HEK293 (cell line): Measurements from ENCODE around the gene FRMD6.

ENCODE experiments used
- CTCF ChIA-PET: fragments of 350-600 bp; formaldehyde crosslinking; extraction: SDS; loops from one replicate; lab custom pipeline; 2021; ENCODE audit warnings: antibody characterized with exemption; lab: Yijun Ruan, JAX
- POLR2A ChIA-PET: fragments of 300-600 bp; formaldehyde crosslinking; extraction: SDS; loops from one replicate; lab custom pipeline; 2020; ENCODE audit warnings: antibody characterized with exemption, inconsistent platforms; lab: Yijun Ruan, JAX
- H3K27ac ChIP-seq: fragments of 200-500 bp; sonication (Bioruptor generic); 2 replicates; pipeline ENCODE4 v1.5.1; 2014; ENCODE audit warnings: low read depth, low read length, control low read depth, inconsistent platforms; ENCODE audit errors: extremely low read depth
- H3K36me3 ChIP-seq, 2 experiments: fragments of 200-500 bp in 1 of 2; sonication (Bioruptor generic) in 1 of 2; 1 replicate in 1 of 2; 2 replicates in 1 of 2; pipeline ENCODE4 v1.5.1; 2014 to 2017; ENCODE audit warnings: inconsistent platforms in 2 of 2, low read length in 2 of 2; ENCODE audit not compliant: control insufficient read depth in 2 of 2, insufficient read depth in 1 of 2
- H3K4me1 ChIP-seq: fragments of 200-500 bp; sonication (Bioruptor generic); 2 replicates; pipeline ENCODE4 v1.5.1; 2014; ENCODE audit warnings: mild to moderate bottlenecking, low read length, inconsistent platforms; ENCODE audit not compliant: control insufficient read depth, insufficient read depth
- H3K4me3 ChIP-seq: 2 replicates; pipeline ENCODE4 v1.5.1; 2011; ENCODE audit warnings: low read depth, mild to moderate bottlenecking, control low read depth, low read length, moderate library complexity
- H3K9me3 ChIP-seq: fragments of 200-500 bp; sonication (Bioruptor generic); 2 replicates; pipeline ENCODE4 v1.5.1; 2014; ENCODE audit warnings: low read depth, low read length, inconsistent platforms; ENCODE audit not compliant: control insufficient read depth, insufficient read depth
- BCL11A ChIP-seq: fragments of 450-650 bp; formaldehyde crosslinking; IDR thresholded peaks from 2 replicates; pipeline ENCODE4 v1.5.1; 2016; ENCODE audit warnings: low read depth, missing biosample characterization, missing genetic modification characterization
- KLF16 ChIP-seq: fragments of 450-650 bp; formaldehyde crosslinking; IDR thresholded peaks from 2 replicates; pipeline ENCODE4 v1.5.1; 2017; ENCODE audit warnings: missing biosample characterization, missing genetic modification characterization
- SCRT1 ChIP-seq: fragments of 450-650 bp; formaldehyde crosslinking; IDR thresholded peaks from 2 replicates; pipeline ENCODE4 v1.5.1; 2016; ENCODE audit warnings: missing biosample characterization, missing genetic modification characterization, borderline replicate concordance
- TCF7L2 ChIP-seq: IDR thresholded peaks from 2 replicates; pipeline ENCODE4 v1.6.1; 2011; ENCODE audit warnings: low read depth, mild to moderate bottlenecking, inconsistent platforms, low read length, moderate library complexity, borderline replicate concordance
- ZBTB7A ChIP-seq: fragments of 450-650 bp; formaldehyde crosslinking; IDR thresholded peaks from 2 replicates; pipeline ENCODE4 v1.5.1; 2016; ENCODE audit warnings: low read depth, missing biosample characterization, missing genetic modification characterization
- ZIC2 ChIP-seq: fragments of 450-650 bp; formaldehyde crosslinking; IDR thresholded peaks from 2 replicates; pipeline ENCODE4 v1.5.1; 2016; ENCODE audit warnings: missing biosample characterization, missing genetic modification characterization
- ZNF155 ChIP-seq: fragments of 450-650 bp; formaldehyde crosslinking; IDR thresholded peaks from 2 replicates; pipeline ENCODE4 v1.5.1; 2016; ENCODE audit warnings: missing biosample characterization, missing genetic modification characterization
- ZNF2 ChIP-seq: fragments of 450-650 bp; formaldehyde crosslinking; IDR thresholded peaks from 2 replicates; pipeline ENCODE4 v1.5.1; 2016; ENCODE audit warnings: missing biosample characterization, missing genetic modification characterization
- ZNF416 ChIP-seq: fragments of 450-650 bp; formaldehyde crosslinking; IDR thresholded peaks from 2 replicates; pipeline ENCODE4 v1.5.1; 2016; ENCODE audit warnings: missing biosample characterization, missing genetic modification characterization
- ZNF555 ChIP-seq: fragments of 450-650 bp; formaldehyde crosslinking; conservative IDR thresholded peaks from 2 replicates; pipeline ENCODE4 v1.5.1; 2017; ENCODE audit warnings: missing biosample characterization, mild to moderate bottlenecking, missing genetic modification characterization, inconsistent platforms
- ZNF658 ChIP-seq: fragments of 450-650 bp; formaldehyde crosslinking; IDR thresholded peaks from 2 replicates; pipeline ENCODE4; 2016; ENCODE audit warnings: missing biosample characterization, missing genetic modification characterization
- ZNF677 ChIP-seq: fragments of 450-650 bp; IDR thresholded peaks from 2 replicates; pipeline ENCODE4 v1.5.0; 2018; ENCODE audit warnings: missing biosample characterization, mild to moderate bottlenecking, missing genetic modification characterization, moderate library complexity
- ZNF747 ChIP-seq: fragments of 450-650 bp; formaldehyde crosslinking; IDR thresholded peaks from 2 replicates; pipeline ENCODE4 v1.5.1; 2016; ENCODE audit warnings: missing biosample characterization, missing genetic modification characterization
- ZXDB ChIP-seq: fragments of 450-650 bp; formaldehyde crosslinking; IDR thresholded peaks from 2 replicates; pipeline ENCODE4 v1.5.1; 2016; ENCODE audit warnings: missing biosample characterization, missing genetic modification characterization
- TF ChIP-seq, protein P1 (sequence below): fragments of 450-650 bp; formaldehyde crosslinking; IDR thresholded peaks from 2 replicates; pipeline ENCODE4 v1.5.1; 2016; ENCODE audit warnings: missing biosample characterization, missing genetic modification characterization
- TF ChIP-seq, protein P2 (sequence below): fragments of 450-650 bp; formaldehyde crosslinking; IDR thresholded peaks from 2 replicates; pipeline ENCODE4 v1.5.1; 2017; ENCODE audit warnings: missing biosample characterization, mild to moderate bottlenecking, missing genetic modification characterization, moderate library complexity
- TF ChIP-seq, protein P3 (sequence below): fragments of 450-650 bp; formaldehyde crosslinking; IDR thresholded peaks from 2 replicates; pipeline ENCODE4 v1.5.1; 2016; ENCODE audit warnings: missing biosample characterization, missing genetic modification characterization
- TF ChIP-seq, protein P4 (sequence below): fragments of 450-650 bp; formaldehyde crosslinking; IDR thresholded peaks from 2 replicates; pipeline ENCODE4 v1.5.1; 2016; ENCODE audit warnings: missing biosample characterization, missing genetic modification characterization
- TF ChIP-seq, protein P5 (sequence below): fragments of 450-650 bp; formaldehyde crosslinking; IDR thresholded peaks from 2 replicates; pipeline ENCODE4 v1.5.1; 2016; ENCODE audit warnings: missing biosample characterization, missing genetic modification characterization
- TF ChIP-seq, protein P6 (sequence below): fragments of 450-650 bp; formaldehyde crosslinking; conservative IDR thresholded peaks from 2 replicates; pipeline ENCODE4 v1.5.1; 2016; ENCODE audit warnings: low read depth, missing biosample characterization, missing genetic modification characterization
- TF ChIP-seq, protein P7 (sequence below): fragments of 450-650 bp; formaldehyde crosslinking; IDR thresholded peaks from 2 replicates; pipeline ENCODE4 v1.5.1; 2016; ENCODE audit warnings: missing biosample characterization, missing genetic modification characterization

Gene FRMD6

DNA sequence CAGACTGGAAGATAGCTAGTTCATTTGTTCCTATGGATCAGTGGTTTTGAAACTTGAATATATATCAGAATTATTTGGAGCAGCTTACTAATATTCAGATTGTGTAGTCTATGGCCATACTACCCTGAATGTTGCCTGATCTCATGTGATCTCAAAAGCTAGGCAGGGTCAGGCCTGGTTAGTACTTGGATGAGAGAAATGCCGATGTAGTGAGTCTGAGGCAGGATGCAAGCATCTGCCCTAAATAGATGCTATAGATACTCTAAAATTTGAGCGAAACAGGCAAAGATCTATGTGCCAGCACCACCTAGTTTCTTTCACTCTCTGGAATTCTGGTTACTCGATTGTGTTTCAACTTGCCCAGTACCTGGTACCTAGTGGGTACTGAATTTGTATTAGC is 40.9 kb downstream of the FRMD6 start (continued):
- no peak for TF ChIP-seq KLF16
- no peak for TF ChIP-seq ZNF2 (tag by site-specific recombination)
- TF ChIP-seq ZNF555 (tag by site-specific recombination), result no peak
- no peak for TF ChIP-seq SCRT1 (tag by site-specific recombination)
- TF ChIP-seq, protein P1, sequence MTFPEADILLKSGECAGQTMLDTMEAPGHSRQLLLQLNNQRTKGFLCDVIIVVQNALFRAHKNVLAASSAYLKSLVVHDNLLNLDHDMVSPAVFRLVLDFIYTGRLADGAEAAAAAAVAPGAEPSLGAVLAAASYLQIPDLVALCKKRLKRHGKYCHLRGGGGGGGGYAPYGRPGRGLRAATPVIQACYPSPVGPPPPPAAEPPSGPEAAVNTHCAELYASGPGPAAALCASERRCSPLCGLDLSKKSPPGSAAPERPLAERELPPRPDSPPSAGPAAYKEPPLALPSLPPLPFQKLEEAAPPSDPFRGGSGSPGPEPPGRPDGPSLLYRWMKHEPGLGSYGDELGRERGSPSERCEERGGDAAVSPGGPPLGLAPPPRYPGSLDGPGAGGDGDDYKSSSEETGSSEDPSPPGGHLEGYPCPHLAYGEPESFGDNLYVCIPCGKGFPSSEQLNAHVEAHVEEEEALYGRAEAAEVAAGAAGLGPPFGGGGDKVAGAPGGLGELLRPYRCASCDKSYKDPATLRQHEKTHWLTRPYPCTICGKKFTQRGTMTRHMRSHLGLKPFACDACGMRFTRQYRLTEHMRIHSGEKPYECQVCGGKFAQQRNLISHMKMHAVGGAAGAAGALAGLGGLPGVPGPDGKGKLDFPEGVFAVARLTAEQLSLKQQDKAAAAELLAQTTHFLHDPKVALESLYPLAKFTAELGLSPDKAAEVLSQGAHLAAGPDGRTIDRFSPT (tag by site-specific recombination), result no peak
- no peak for TF ChIP-seq ZNF747 (tag by site-specific recombination)
- TF ChIP-seq, protein P2, sequence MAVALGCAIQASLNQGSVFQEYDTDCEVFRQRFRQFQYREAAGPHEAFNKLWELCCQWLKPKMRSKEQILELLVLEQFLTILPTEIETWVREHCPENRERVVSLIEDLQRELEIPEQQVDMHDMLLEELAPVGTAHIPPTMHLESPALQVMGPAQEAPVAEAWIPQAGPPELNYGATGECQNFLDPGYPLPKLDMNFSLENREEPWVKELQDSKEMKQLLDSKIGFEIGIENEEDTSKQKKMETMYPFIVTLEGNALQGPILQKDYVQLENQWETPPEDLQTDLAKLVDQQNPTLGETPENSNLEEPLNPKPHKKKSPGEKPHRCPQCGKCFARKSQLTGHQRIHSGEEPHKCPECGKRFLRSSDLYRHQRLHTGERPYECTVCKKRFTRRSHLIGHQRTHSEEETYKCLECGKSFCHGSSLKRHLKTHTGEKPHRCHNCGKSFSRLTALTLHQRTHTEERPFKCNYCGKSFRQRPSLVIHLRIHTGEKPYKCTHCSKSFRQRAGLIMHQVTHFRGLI (tag by site-specific recombination), result no peak
- TF ChIP-seq, all 188 proteins: peak for 0

DNA sequence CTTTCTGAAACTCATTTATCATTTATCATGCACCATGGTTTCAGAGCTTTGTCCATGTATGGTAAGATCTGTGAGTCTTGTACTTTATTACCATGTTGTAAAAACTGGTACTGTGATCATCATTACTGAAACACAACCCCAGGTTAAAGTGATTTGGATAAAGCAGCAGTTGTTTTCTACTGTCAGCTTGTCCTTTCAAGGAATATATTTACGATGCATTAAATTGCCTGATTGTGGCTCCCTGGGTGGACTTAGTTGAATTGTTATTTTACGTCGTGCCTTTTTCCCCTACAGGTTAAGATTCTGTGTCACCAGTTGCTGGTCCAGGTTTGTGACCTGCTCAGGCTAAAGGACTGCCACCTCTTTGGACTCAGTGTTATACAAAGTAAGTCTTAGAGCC is 46.1 kb downstream of the FRMD6 start:
- ChIA-PET CTCF (no interaction called here), POLR2A (interaction anchor here (1.3 kb wide), 1 partner anchor 47 kb away, joined by 3 read pairs; no protein-coding TSS in a partner anchor)
- Histone ChIP-seq H3K4me3 (no peak overlapping the region), H3K36me3 (peaks cover 0 to 4% of the 10 kb centered on the region in 2 experiments; a peak in 1 of 3 replicates), H3K4me1 (peaks cover 13% of the 10 kb centered on the region), H3K9me3 (no peaks in the 10 kb centered on the region), H3K27ac (no peak overlapping the region)
- TF ChIP-seq, protein P3, sequence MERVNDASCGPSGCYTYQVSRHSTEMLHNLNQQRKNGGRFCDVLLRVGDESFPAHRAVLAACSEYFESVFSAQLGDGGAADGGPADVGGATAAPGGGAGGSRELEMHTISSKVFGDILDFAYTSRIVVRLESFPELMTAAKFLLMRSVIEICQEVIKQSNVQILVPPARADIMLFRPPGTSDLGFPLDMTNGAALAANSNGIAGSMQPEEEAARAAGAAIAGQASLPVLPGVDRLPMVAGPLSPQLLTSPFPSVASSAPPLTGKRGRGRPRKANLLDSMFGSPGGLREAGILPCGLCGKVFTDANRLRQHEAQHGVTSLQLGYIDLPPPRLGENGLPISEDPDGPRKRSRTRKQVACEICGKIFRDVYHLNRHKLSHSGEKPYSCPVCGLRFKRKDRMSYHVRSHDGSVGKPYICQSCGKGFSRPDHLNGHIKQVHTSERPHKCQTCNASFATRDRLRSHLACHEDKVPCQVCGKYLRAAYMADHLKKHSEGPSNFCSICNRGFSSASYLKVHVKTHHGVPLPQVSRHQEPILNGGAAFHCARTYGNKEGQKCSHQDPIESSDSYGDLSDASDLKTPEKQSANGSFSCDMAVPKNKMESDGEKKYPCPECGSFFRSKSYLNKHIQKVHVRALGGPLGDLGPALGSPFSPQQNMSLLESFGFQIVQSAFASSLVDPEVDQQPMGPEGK (tag by site-specific recombination), result no peak
- TF ChIP-seq BCL11A (no peak), ZNF416 (no peak), ZBTB7A (tag by site-specific recombination) (no peak), ZNF677 (tag by site-specific recombination) (no peak), ZIC2 (tag by site-specific recombination) (peak; percentile 28; the same call in 1 of the 2 replicates), ZNF155 (tag by site-specific recombination) (no peak), ZXDB (tag by site-specific recombination) (0 out of 2 replicates have a peak, but pooled peaks have one; percentile 28), TCF7L2 (peak; percentile 89), ZNF658 (tag by site-specific recombination) (no peak)
- TF ChIP-seq, protein P4, sequence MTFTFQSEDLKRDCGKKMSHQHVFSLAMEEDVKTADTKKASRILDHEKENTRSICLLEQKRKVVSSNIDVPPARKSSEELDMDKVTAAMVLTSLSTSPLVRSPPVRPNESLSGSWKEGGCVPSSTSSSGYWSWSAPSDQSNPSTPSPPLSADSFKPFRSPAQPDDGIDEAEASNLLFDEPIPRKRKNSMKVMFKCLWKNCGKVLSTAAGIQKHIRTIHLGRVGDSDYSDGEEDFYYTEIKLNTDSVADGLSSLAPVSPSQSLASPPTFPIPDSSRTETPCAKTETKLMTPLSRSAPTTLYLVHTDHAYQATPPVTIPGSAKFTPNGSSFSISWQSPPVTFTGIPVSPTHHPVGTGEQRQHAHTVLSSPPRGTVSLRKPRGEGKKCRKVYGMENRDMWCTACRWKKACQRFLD, result no peak
- TF ChIP-seq, protein P5, sequence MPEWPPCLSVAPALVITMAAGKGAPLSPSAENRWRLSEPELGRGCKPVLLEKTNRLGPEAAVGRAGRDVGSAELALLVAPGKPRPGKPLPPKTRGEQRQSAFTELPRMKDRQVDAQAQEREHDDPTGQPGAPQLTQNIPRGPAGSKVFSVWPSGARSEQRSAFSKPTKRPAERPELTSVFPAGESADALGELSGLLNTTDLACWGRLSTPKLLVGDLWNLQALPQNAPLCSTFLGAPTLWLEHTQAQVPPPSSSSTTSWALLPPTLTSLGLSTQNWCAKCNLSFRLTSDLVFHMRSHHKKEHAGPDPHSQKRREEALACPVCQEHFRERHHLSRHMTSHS, result no peak
- TF ChIP-seq, protein P6, sequence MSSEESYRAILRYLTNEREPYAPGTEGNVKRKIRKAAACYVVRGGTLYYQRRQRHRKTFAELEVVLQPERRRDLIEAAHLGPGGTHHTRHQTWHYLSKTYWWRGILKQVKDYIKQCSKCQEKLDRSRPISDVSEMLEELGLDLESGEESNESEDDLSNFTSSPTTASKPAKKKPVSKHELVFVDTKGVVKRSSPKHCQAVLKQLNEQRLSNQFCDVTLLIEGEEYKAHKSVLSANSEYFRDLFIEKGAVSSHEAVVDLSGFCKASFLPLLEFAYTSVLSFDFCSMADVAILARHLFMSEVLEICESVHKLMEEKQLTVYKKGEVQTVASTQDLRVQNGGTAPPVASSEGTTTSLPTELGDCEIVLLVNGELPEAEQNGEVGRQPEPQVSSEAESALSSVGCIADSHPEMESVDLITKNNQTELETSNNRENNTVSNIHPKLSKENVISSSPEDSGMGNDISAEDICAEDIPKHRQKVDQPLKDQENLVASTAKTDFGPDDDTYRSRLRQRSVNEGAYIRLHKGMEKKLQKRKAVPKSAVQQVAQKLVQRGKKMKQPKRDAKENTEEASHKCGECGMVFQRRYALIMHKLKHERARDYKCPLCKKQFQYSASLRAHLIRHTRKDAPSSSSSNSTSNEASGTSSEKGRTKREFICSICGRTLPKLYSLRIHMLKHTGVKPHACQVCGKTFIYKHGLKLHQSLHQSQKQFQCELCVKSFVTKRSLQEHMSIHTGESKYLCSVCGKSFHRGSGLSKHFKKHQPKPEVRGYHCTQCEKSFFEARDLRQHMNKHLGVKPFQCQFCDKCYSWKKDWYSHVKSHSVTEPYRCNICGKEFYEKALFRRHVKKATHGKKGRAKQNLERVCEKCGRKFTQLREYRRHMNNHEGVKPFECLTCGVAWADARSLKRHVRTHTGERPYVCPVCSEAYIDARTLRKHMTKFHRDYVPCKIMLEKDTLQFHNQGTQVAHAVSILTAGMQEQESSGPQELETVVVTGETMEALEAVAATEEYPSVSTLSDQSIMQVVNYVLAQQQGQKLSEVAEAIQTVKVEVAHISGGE (tag by site-specific recombination), result no peak
- TF ChIP-seq, protein P7, sequence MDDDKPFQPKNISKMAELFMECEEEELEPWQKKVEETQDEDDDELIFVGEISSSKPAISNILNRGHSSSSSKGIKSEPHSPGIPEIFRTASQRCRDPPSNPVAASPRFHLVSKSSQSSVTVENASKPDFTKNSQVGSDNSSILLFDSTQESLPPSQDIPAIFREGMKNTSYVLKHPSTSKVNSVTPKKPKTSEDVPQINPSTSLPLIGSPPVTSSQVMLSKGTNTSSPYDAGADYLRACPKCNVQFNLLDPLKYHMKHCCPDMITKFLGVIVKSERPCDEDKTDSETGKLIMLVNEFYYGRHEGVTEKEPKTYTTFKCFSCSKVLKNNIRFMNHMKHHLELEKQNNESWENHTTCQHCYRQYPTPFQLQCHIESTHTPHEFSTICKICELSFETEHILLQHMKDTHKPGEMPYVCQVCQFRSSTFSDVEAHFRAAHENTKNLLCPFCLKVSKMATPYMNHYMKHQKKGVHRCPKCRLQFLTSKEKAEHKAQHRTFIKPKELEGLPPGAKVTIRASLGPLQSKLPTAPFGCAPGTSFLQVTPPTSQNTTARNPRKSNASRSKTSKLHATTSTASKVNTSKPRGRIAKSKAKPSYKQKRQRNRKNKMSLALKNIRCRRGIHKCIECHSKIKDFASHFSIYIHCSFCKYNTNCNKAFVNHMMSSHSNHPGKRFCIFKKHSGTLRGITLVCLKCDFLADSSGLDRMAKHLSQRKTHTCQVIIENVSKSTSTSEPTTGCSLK, result no peak
